Activated CD4-positive, alpha-beta T cell treated with anti-CD3 and anti-CD28 coated beads for 1 hour (primary cell): ENCODE measurements around the gene OR2Z1.
"Not testable (repeated sequence)": the region's sequence is repeated elsewhere in the genome, so short reads cannot be mapped to it uniquely, and the experiment has no call there.

ENCODE experiments used
- DNase-seq: peaks from one replicate; pipeline ENCODE4 v3.0.0-alpha.2; 2020

OR2Z1 gene

GRCh38 chr19:8705304-8705703 is 16.1 kb upstream of the OR2Z1 start:
- DNase-seq: not testable (repeated sequence)

DNA sequence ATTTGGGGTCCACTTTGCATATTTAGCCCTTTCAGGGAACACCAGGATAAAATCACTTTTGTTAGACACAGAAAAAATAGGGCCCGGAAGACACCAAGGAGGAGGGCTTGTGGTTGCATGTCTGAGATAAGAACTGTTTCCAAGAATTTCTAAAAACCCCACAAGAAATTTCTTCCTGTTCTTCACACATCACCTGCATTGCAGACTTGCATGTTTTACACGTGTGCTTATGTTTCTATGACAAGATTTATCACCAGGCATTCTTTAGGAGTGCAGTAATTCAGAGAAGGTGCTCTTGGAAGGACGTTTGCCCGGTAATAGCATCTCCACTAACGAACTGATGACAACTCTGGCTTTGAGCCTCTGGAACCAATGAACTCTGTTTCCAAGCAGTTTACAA is 15.7 kb upstream of the OR2Z1 start:
- no peak for DNase-seq

DNA sequence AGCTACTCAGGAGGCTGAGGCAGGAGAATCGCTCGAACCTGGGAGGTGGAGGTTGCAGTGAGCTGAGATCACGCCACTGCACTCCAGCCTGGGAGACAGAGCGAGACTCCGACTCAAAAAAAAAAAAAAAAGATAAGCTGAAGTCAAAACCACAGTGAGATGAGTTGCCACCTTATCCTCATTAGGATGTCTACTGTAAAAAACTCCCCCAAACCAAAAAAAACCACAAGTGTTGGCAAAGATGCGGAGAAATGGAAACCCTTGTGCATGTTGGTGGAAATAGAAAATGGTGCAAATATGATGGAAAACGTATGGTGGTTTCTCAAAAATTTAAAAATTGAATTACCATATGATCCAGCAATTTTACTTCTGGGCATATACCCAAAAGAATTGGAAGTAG is 11.1 kb upstream of the OR2Z1 start:
- not testable (repeated sequence) for DNase-seq

DNA sequence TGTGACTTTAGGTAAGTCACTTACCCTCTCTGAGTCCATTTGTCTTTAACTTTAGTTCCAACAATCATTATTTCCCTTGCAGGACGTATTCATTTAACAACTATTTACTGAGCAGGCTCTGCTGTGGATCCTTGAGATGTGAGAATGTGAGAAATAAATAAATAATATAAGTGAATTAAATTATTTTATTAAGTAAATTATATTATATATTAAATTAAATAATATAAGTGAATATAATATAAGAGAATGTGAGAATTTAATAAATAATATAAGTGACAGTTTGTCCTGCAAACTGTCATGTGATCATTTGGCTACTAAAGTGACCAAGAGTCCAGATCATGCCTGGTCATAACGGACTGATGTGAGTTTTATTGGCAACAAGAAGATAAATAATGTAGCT is 598 bp downstream of the OR2Z1 start:
- DNase-seq: no peak

DNA sequence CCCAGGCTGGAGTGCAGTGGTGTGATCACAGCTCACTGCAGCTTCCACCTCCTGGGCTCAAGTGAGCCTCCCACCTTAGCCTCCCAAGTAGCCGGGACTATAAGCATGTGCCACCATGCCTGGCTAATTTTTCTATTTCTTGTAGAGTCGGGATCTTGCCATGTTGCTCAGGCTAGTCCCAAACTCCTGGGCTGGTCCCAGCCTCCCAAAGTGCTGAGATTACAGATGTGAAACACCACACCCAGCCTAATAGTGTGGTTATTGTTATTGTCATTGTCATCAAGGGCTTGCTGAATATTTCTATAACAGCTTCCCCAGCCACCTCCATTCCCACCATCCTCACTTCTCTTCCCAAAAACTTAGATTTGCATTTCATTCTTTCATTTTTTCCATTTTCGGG is 2.8 kb downstream of the OR2Z1 start:
- no peak for DNase-seq

DNA sequence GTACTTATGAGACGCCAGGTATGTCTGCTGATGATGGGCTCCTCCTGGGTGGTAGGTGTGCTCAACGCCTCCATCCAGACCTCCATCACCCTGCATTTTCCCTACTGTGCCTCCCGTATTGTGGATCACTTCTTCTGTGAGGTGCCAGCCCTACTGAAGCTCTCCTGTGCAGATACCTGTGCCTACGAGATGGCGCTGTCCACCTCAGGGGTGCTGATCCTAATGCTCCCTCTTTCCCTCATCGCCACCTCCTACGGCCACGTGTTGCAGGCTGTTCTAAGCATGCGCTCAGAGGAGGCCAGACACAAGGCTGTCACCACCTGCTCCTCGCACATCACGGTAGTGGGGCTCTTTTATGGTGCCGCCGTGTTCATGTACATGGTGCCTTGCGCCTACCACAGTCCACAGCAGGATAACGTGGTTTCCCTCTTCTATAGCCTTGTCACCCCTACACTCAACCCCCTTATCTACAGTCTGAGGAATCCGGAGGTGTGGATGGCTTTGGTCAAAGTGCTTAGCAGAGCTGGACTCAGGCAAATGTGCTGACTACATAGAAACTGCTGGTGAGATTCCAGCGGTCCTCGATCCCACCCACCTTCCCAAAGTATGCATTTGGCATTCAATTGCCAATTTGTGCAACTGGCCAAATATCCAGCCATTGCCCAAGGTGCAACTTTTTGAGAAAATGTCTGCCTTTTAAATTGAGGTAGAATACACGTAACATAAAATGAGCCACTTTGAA is 10.2 kb downstream of the OR2Z1 start:
- no peak for DNase-seq

- no peak for DNase-seq
Observed at GRCh38 chr19:8738377-8738776, 16.9 kb downstream of the OR2Z1 start.

GRCh38 chr19:8739291-8740065 is 18.0 kb downstream of the OR2Z1 start:
- DNase-seq: not testable (repeated sequence)

DNA sequence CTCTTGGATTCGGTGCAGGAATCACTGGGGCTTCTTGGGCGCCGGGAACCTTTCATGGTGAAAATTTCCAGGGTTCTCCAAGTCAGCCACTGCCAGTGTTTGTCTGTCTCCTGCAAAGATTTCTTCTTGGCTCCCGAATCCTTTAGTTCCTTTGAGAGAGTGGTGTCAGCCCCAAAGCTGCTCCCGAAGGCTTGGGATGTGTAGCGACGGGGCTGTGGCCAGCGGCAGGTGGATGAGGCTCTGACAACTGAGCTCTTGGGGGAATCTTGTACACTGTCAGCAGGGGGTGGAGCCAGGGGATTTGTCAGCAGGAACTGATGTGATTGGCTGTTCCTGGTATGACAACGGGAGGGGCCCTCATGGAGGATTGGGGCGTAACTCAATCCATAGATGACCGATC is 45.8 kb downstream of the OR2Z1 start:
- DNase-seq: not testable (repeated sequence)

GRCh38 chr19:8769265-8769664 is 47.8 kb downstream of the OR2Z1 start:
- DNase-seq: not testable (repeated sequence)

DNA sequence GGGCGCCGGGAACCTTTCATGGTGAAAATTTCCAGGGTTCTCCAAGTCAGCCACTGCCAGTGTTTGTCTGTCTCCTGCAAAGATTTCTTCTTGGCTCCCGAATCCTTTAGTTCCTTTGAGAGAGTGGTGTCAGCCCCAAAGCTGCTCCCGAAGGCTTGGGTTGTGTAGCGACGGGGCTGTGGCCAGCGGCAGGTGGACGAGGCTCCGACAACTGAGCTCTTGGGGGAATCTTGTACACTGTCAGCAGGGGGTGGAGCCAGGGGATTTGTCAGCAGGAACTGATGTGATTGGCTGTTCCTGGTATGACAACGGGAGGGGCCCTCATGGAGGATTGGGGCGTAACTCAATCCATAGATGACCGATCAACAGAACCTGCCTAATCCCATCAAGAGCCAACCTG is 52.2 kb downstream of the OR2Z1 start:
- DNase-seq: not testable (repeated sequence)
